H1 (cell line): Measurements from ENCODE around the gene KLHDC4. TPM values are rescaled to one million over a fixed set of nuclear protein-coding genes. Genes with fewer than 3 reads are reported as not detected.
A peak's percentile ranks its signal among the peaks of the same experiment; 100 is the strongest.

Source experiments
- CTCF ChIA-PET: fragments of 300-600 bp; sonication (Branson Sonifier 250); formaldehyde crosslinking; loops from one replicate; lab custom pipeline; 2021; ENCODE audit not compliant: partially characterized antibody; lab: Charles Lee
- POLR2A ChIA-PET: fragments of 300-600 bp; sonication (Branson Sonifier 250); formaldehyde crosslinking; loops from one replicate; lab custom pipeline; 2021; ENCODE audit warnings: inconsistent platforms; ENCODE audit not compliant: partially characterized antibody; lab: Charles Lee
- DNase-seq, 2 experiments: peaks; one replicate each; pipeline versions ENCODE4 v3.0.0 to v3.0.0-alpha.2; 2010 to 2022; ENCODE audit warnings: low spot score in 2 of 2, low read depth in 1 of 2, mixed read lengths in 1 of 2
- FAIRE-seq: peaks from 2 replicates; lab custom pipeline; 2011; peaks lifted over from hg19 to GRCh38; lab: Jason Lieb, UNC
- H2AFZ ChIP-seq: 2 replicates; pipeline ENCODE4 v1.8.1; 2012; ENCODE audit warnings: low read length, inconsistent platforms
- H2AK5ac ChIP-seq: 2 replicates; pipeline ENCODE4 v1.6.1; 2013; ENCODE audit warnings: low read depth, low read length
- H2BK120ac ChIP-seq: replicated peaks from 2 replicates; pipeline ENCODE3; 2013; ENCODE audit warnings: low read depth, low read length, inconsistent platforms
- H2BK12ac ChIP-seq: 2 replicates; pipeline ENCODE4 v1.6.1; 2013; ENCODE audit warnings: low read depth, low read length
- H2BK15ac ChIP-seq: 2 replicates; pipeline ENCODE4 v1.6.1; 2013; ENCODE audit warnings: low read length
- H2BK20ac ChIP-seq: 2 replicates; pipeline ENCODE4 v1.6.1; 2013; ENCODE audit warnings: low read length
- H2BK5ac ChIP-seq: 2 replicates; pipeline ENCODE4 v1.6.1; 2013; ENCODE audit warnings: low read depth, low read length
- H3K14ac ChIP-seq: 2 replicates; pipeline ENCODE4 v1.6.1; 2013; ENCODE audit warnings: inconsistent platforms; ENCODE audit not compliant: insufficient read length
- H3K18ac ChIP-seq: 2 replicates; pipeline ENCODE4 v1.6.1; 2013; ENCODE audit warnings: low read length; ENCODE audit errors: extremely low read depth
- H3K23ac ChIP-seq: 2 replicates; pipeline ENCODE4 v1.6.1; 2013; ENCODE audit warnings: inconsistent platforms; ENCODE audit not compliant: insufficient read length
- H3K23me2 ChIP-seq: 2 replicates; pipeline ENCODE4 v1.6.1; 2013; ENCODE audit warnings: low read depth, low read length
- H3K27ac ChIP-seq: 2 replicates; pipeline ENCODE4 v1.6.1; 2011; ENCODE audit warnings: low read depth, low read length, inconsistent platforms
- H3K27me3 ChIP-seq, 4 experiments: replicated peaks in 1 of 4; 1 replicate in 1 of 4; 2 replicates in 3 of 4; pipeline versions ENCODE4 v1.6.1 to v1.8.1; 2011 to 2013; ENCODE audit warnings: low read length in 3 of 4, mild to moderate bottlenecking in 3 of 4, inconsistent platforms in 2 of 4, mixed read lengths in 2 of 4, moderate library complexity in 1 of 4; ENCODE audit not compliant: control insufficient read depth in 3 of 4, insufficient read depth in 3 of 4; ENCODE audit errors: extremely low read depth in 1 of 4
- H3K36me3 ChIP-seq, 4 experiments: 2 replicates each; pipeline versions ENCODE4 v1.6.1 to v1.8.1; 2011 to 2013; ENCODE audit warnings: mild to moderate bottlenecking in 4 of 4, low read length in 3 of 4, moderate library complexity in 2 of 4, control low read depth in 1 of 4, inconsistent platforms in 1 of 4; ENCODE audit not compliant: insufficient read depth in 4 of 4, control insufficient read depth in 2 of 4
- H3K4ac ChIP-seq: replicated peaks from 2 replicates; pipeline ENCODE3; 2013; ENCODE audit warnings: low read length, low read depth, mixed read lengths, inconsistent platforms; ENCODE audit not compliant: insufficient read length
- H3K4me1 ChIP-seq, 4 experiments: replicated peaks in 1 of 4; 1 replicate in 1 of 4; 2 replicates in 3 of 4; pipeline versions ENCODE4 v1.6.1 to v1.8.1; 2011 to 2013; ENCODE audit warnings: low read length in 3 of 4, inconsistent platforms in 2 of 4, mixed read lengths in 1 of 4; ENCODE audit not compliant: insufficient read depth in 4 of 4, control insufficient read depth in 3 of 4
- H3K4me2 ChIP-seq, 2 experiments: 2 replicates each; pipeline versions ENCODE4 v1.6.1 to v1.8.1; 2011 to 2013; ENCODE audit warnings: low read depth in 2 of 2, low read length in 2 of 2, control low read depth in 1 of 2, inconsistent platforms in 1 of 2, mild to moderate bottlenecking in 1 of 2; ENCODE audit not compliant: insufficient read depth in 1 of 2
- H3K4me3 ChIP-seq, 4 experiments: fragments of 200-600, 300-600 bp in 1 of 4; sonication (generic), shearing (Covaris generic), sonication (Bioruptor Twin) in 1 of 4; 2 replicates each; pipeline versions ENCODE4 v1.5.1 to v1.8.1; 2011 to 2016; ENCODE audit warnings: low read length in 4 of 4, low read depth in 3 of 4, control low read depth in 2 of 4, inconsistent platforms in 2 of 4, mild to moderate bottlenecking in 2 of 4, mixed read lengths in 1 of 4, moderate library complexity in 1 of 4; ENCODE audit not compliant: insufficient read depth in 2 of 4; ENCODE audit errors: extremely low read depth in 1 of 4
- H3K56ac ChIP-seq: replicated peaks from 2 replicates; pipeline ENCODE3; 2013; ENCODE audit warnings: low read depth, mild to moderate bottlenecking, mixed read lengths, low read length, inconsistent platforms; ENCODE audit not compliant: insufficient read length
- H3K79me1 ChIP-seq: 2 replicates; pipeline ENCODE4 v1.6.1; 2013; ENCODE audit warnings: low read depth, low read length, control low read depth
- H3K79me2 ChIP-seq, 2 experiments: 2 replicates each; pipeline versions ENCODE4 v1.6.1 to v1.8.1; 2012 to 2013; ENCODE audit warnings: low read length in 2 of 2, mild to moderate bottlenecking in 2 of 2, inconsistent platforms in 1 of 2; ENCODE audit not compliant: insufficient read depth in 2 of 2, control insufficient read depth in 1 of 2
- H3K9ac ChIP-seq, 4 experiments: replicated peaks in 1 of 4; 1 replicate in 1 of 4; 2 replicates in 3 of 4; pipeline versions ENCODE4 v1.6.1 to v1.8.1; 2011 to 2013; ENCODE audit warnings: low read depth in 3 of 4, low read length in 3 of 4, control low read depth in 2 of 4, mild to moderate bottlenecking in 2 of 4, moderate library complexity in 2 of 4, inconsistent platforms in 1 of 4; ENCODE audit errors: extremely low read depth in 1 of 4
- H3K9me3 ChIP-seq, 2 experiments: 2 replicates each; pipeline versions ENCODE4 v1.6.1 to v1.8.1; 2012 to 2013; ENCODE audit warnings: mild to moderate bottlenecking in 2 of 2, moderate library complexity in 2 of 2, control low read depth in 1 of 2, inconsistent platforms in 1 of 2, low read depth in 1 of 2, low read length in 1 of 2, mixed read lengths in 1 of 2; ENCODE audit not compliant: insufficient read depth in 2 of 2
- H4K20me1 ChIP-seq, 2 experiments: replicated peaks in 1 of 2; 2 replicates each; pipeline versions ENCODE3 to v1.8.1; 2011 to 2013; ENCODE audit warnings: inconsistent platforms in 2 of 2, low read length in 2 of 2, mild to moderate bottlenecking in 1 of 2; ENCODE audit not compliant: insufficient read depth in 2 of 2, control insufficient read depth in 1 of 2
- H4K5ac ChIP-seq: 2 replicates; pipeline ENCODE4 v1.6.1; 2013; ENCODE audit warnings: low read length, low read depth, mixed read lengths, inconsistent platforms; ENCODE audit not compliant: insufficient read length
- H4K8ac ChIP-seq: 2 replicates; pipeline ENCODE4 v1.8.0; 2013; ENCODE audit warnings: mild to moderate bottlenecking, moderate library complexity, low read length, inconsistent platforms; ENCODE audit not compliant: insufficient read depth; ENCODE audit errors: extremely low read depth
- H4K91ac ChIP-seq: replicated peaks from 2 replicates; pipeline ENCODE3; 2013; ENCODE audit warnings: low read length, mixed read lengths, inconsistent platforms; ENCODE audit not compliant: insufficient read length
- ATF2 ChIP-seq: IDR thresholded peaks from 2 replicates; pipeline ENCODE4 v1.6.1; 2012; ENCODE audit warnings: low read length, inconsistent platforms
- CBX8 ChIP-seq: fragments of 300-800, 300-1000 bp; sonication (generic); IDR thresholded peaks from 2 replicates; pipeline ENCODE4 v1.7.1; 2016; ENCODE audit warnings: low read depth, low read length, borderline replicate concordance
- CREB1 ChIP-seq: IDR thresholded peaks from 2 replicates; pipeline ENCODE4 v1.6.1; 2012; ENCODE audit warnings: inconsistent platforms
- CTCF ChIP-seq, 3 experiments: IDR thresholded peaks; 1 replicate in 2 of 3; 2 replicates in 1 of 3; pipeline versions ENCODE4 v1.5.1 to v1.6.1; 2011; ENCODE audit warnings: low read length in 3 of 3, mild to moderate bottlenecking in 3 of 3, inconsistent platforms in 2 of 3, low read depth in 1 of 3, moderate library complexity in 1 of 3; ENCODE audit not compliant: insufficient read depth in 1 of 3; ENCODE audit errors: control extremely low read depth in 1 of 3
- EZH2 ChIP-seq: fragments of 200-600 bp; sonication (generic); IDR thresholded peaks from 2 replicates; pipeline ENCODE4 v1.7.1; 2012; ENCODE audit warnings: low read depth, mild to moderate bottlenecking, moderate library complexity, low read length, inconsistent platforms; ENCODE audit not compliant: severe bottlenecking
- GABPA ChIP-seq: IDR thresholded peaks from 2 replicates; pipeline ENCODE4 v1.6.1; 2011; ENCODE audit warnings: mild to moderate bottlenecking, low read length, moderate library complexity, borderline replicate concordance; ENCODE audit not compliant: insufficient read depth
- MAFK ChIP-seq: IDR thresholded peaks from 2 replicates; pipeline ENCODE4 v1.6.1; 2012; ENCODE audit warnings: low read depth, mild to moderate bottlenecking, improper control_type of control experiment, low read length
- POLR2A ChIP-seq, 2 experiments: IDR thresholded peaks; 1 replicate in 1 of 2; 2 replicates in 1 of 2; pipeline ENCODE4 v1.6.1; 2011; ENCODE audit warnings: low read depth in 2 of 2, low read length in 2 of 2, mild to moderate bottlenecking in 2 of 2; ENCODE audit errors: control extremely low read depth in 1 of 2
- TAF7 ChIP-seq: optimal IDR thresholded peaks from 2 replicates; pipeline ENCODE3; 2011; ENCODE audit warnings: low read depth, mild to moderate bottlenecking, inconsistent platforms, low read length, moderate library complexity, borderline replicate concordance
- WGBS, 2 experiments: shearing (Covaris generic) in 1 of 2; methylation state at CpG; one replicate each; pipeline versions ENCODE4 v1.1.6 to v1.1.7; 2013 to 2015; ENCODE audit warnings: low lambda C conversion rate in 2 of 2, mixed read lengths in 2 of 2, inconsistent platforms in 1 of 2, low coverage in 1 of 2, missing lambda C conversion rate in 1 of 2; ENCODE audit not compliant: insufficient replicate concordance in 2 of 2, insufficient coverage in 1 of 2, insufficient read length in 1 of 2; ENCODE audit errors: extremely low coverage in 1 of 2, missing lambda C conversion rate in 1 of 2; 5-methylcytosine and 5-hydroxymethylcytosine counted together
- polyA plus RNA-seq, 7 experiments: library from polyadenylated mRNA; depleted of rRNA in 3 of 7; stranded (reverse) in 5 of 7; unstranded in 2 of 7; fragments of >200 nt in 5 of 7; fragments of 200-250 nt in 2 of 7; gene quantifications; 1 replicate in 5 of 7; 2 replicates in 1 of 7; 4 replicates in 1 of 7; pipeline versions ENCODE4 v1.2.1 to v1.2.3, GENCODE V29; 2011 to 2013; ENCODE audit warnings: missing spikeins in 2 of 7, mixed read lengths in 2 of 7
- total RNA-seq: library from RNA; stranded (reverse); fragmentation: NEBNext Ultra II Directional; extraction: Animal tissue kit (Norgen Biotek cat#: 25700); gene quantifications from 2 replicates; pipeline ENCODE4 v1.2.1, GENCODE V29; 2021

KLHDC4 gene
- total and polyA plus RNA-seq, 2 of the 8 experiments (the other 6 are each of a cell fraction or from before 2014, with no cell fraction given), result 23.7 to 63.9 TPM

- peak overlapping the region in 3 of 4 experiments; percentile 1 to 74 (median 72); a peak in 5 of 7 replicates for H3K9ac ChIP-seq
- peak overlapping the region; percentile 89 for H4K5ac ChIP-seq
- H3K79me2 ChIP-seq, result no peaks in the 10 kb centered on the region
- H3K4me2 ChIP-seq, result 0 out of 4 replicates have a peak overlapping the region, but pooled peaks of 1 of the 2 experiments have one; percentile 5
- no peaks in the 10 kb centered on the region for H3K9me3 ChIP-seq
- peaks cover 0 to 8% (median 6%) of the 10 kb centered on the region in 4 experiments; a peak in 5 of 7 replicates for H3K4me1 ChIP-seq
- H2AK5ac ChIP-seq, result peak overlapping the region; percentile 96; the same call in 1 of the 2 replicates
- H3K36me3 ChIP-seq, result no peaks in the 10 kb centered on the region
- H3K56ac ChIP-seq, result peak overlapping the region; percentile 34
- peak overlapping the region; percentile 99 for H2BK5ac ChIP-seq
- peak overlapping the region; percentile 89 for H3K27ac ChIP-seq
- H3K4me3 ChIP-seq, result no peak overlapping the region
- H2AFZ ChIP-seq, result no peak overlapping the region
- WGBS, 2 experiments, result 61% methylated on average over 11 of the region's 13 CpGs; no CpG with 5 or more reads in 1 of the 2 experiments
- H2BK20ac ChIP-seq, result peak overlapping the region; percentile 90; the same call in 1 of the 2 replicates
- no peak overlapping the region for H3K14ac ChIP-seq
- no peaks in the 10 kb centered on the region for H3K79me1 ChIP-seq
- ChIA-PET POLR2A (interaction anchor here (0.7 to 9.3 kb wide), 29 partner anchors 9 to 176 kb away, joined by 3 to 140 read pairs (median 5); partner anchors contain the start of genes BANP, KLHDC4 and SLC7A5), CTCF (interaction anchor here (0.6 to 5.6 kb wide), 53 partner anchors 9 to 1002 kb away, joined by 3 to 120 read pairs (median 6); partner anchors contain the start of genes BANP and SLC7A5)
- no peaks in the 10 kb centered on the region for H4K20me1 ChIP-seq
- FAIRE-seq (no peak), DNase-seq (no peak)
- peak overlapping the region; percentile 99 for H4K91ac ChIP-seq
- no peak overlapping the region for H3K23ac ChIP-seq
- peak overlapping the region; percentile 99 for H4K8ac ChIP-seq
- 0 out of 2 replicates have a peak overlapping the region, but pooled peaks have one; percentile 31 for H2BK15ac ChIP-seq
- H3K4ac ChIP-seq, result peak overlapping the region; percentile 96
- H3K27me3 ChIP-seq, result no peaks in the 10 kb centered on the region
- H2BK12ac ChIP-seq, result peak overlapping the region; percentile 100
- peak overlapping the region; percentile 97 for H2BK120ac ChIP-seq
- peak overlapping the region; percentile 100 for H3K18ac ChIP-seq
- H3K23me2 ChIP-seq, result no peaks in the 10 kb centered on the region
- TF ChIP-seq ATF2 (no peak), CTCF (IDR thresholded peaks at IDR 0.05; ENCODE audit: control extremely low read depth in 1 of 3, insufficient read depth in 1 of 3, low read depth in 1 of 3, low read length in 3 of 3) (no peak), TAF7 (no peak), EZH2 (no peak), GABPA (no peak), CREB1 (no peak), POLR2A (IDR thresholded peaks at IDR 0.05; ENCODE audit: control extremely low read depth in 1 of 2, low read depth in 2 of 2, low read length in 2 of 2) (no peak; a peak in 1 of 3 replicates), MAFK (no peak), CBX8 (no peak)
Observed at GRCh38 chr16:87778476-87778829, 12.7 kb upstream of the KLHDC4 start.
